Measurements from ENCODE around the gene NSUN2. TPM values are rescaled to one million over a fixed set of nuclear protein-coding genes. Genes with fewer than 3 reads are reported as not detected.

NSUN2 gene
- total and polyA plus RNA-seq, 9 donors, result 33.5 to 52.1 (median 39.3) TPM

DNA sequence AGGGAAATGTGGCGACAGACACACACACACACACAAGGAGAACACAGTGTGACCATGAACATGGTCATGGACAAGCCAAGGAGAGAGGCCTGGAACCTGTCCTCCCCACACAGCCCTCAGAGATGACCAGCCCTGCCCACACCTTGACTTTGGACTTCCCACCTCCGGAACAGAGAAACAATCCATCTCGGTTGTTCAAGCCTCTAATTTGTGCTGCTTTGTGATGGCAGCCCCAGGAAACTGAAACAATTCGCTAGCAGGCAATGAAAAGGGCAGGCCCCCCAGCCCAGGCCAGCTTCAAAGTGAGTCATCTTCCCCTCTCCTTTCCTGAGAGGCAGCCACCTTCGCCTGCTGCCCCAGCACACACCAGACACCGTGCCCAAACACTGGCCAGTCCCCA, 47.7 kb downstream of the NSUN2 start:
- TF ChIP-seq, protein P1, sequence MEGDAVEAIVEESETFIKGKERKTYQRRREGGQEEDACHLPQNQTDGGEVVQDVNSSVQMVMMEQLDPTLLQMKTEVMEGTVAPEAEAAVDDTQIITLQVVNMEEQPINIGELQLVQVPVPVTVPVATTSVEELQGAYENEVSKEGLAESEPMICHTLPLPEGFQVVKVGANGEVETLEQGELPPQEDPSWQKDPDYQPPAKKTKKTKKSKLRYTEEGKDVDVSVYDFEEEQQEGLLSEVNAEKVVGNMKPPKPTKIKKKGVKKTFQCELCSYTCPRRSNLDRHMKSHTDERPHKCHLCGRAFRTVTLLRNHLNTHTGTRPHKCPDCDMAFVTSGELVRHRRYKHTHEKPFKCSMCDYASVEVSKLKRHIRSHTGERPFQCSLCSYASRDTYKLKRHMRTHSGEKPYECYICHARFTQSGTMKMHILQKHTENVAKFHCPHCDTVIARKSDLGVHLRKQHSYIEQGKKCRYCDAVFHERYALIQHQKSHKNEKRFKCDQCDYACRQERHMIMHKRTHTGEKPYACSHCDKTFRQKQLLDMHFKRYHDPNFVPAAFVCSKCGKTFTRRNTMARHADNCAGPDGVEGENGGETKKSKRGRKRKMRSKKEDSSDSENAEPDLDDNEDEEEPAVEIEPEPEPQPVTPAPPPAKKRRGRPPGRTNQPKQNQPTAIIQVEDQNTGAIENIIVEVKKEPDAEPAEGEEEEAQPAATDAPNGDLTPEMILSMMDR (IDR thresholded peaks at IDR 0.05), result no peak
- TF ChIP-seq EP300 (IDR thresholded peaks at IDR 0.05) (no peak), POLR2A (IDR thresholded peaks at IDR 0.05) (no peak)
- WGBS, 3 donors, result 78 to 85% (median 84%) methylated on average over 6 of the region's 6 CpGs
- no peak overlapping the region for H3K27ac ChIP-seq
- peaks cover 9% of the 10 kb centered on the region for H3K4me1 ChIP-seq (ENCODE audit: insufficient read depth)
- H3K9me3 ChIP-seq, result no peaks in the 10 kb centered on the region
- intact Hi-C loops (cut with DNase I), result loop anchor here in 1 of 4 donors (10.0 kb wide), 1 partner anchor 200 kb away; no protein-coding TSS in a partner anchor
- no peaks in the 10 kb centered on the region for H3K27me3 ChIP-seq
- DNase-seq, result no peak
- H3K4me3 ChIP-seq, result no peak overlapping the region
- no peaks in the 10 kb centered on the region for H3K36me3 ChIP-seq

DNA sequence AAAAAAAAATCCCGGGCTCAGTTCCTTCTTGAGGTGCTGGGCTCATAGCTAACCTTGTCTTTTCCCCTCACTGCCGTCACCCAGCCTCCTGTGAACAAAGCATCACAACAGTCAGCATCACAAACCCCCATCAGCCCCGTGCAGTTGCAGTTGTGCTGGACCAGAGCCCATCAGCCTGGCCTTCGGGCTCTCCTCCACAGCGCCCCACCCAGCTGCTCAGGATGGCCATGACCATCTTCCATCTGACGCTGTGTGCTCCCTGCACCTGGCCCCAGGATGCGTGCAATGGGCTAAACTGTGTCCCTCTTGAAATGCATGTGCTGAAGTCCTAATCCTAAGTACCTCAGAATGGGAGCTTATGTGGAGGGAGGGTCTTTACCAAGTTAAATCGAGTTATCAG, 48.1 kb downstream of the NSUN2 start:
- no peak for DNase-seq
- H3K27me3 ChIP-seq, result no peaks in the 10 kb centered on the region
- WGBS, 3 donors, result 72 to 78% (median 77%) methylated on average over 8 of the region's 8 CpGs
- no peaks in the 10 kb centered on the region for H3K9me3 ChIP-seq
- H3K27ac ChIP-seq, result no peak overlapping the region
- H3K4me1 ChIP-seq (ENCODE audit: insufficient read depth), result peaks cover 9% of the 10 kb centered on the region
- H3K36me3 ChIP-seq, result no peaks in the 10 kb centered on the region
- TF ChIP-seq POLR2A (IDR thresholded peaks at IDR 0.05), result no peak
- H3K4me3 ChIP-seq, result no peak overlapping the region
- intact Hi-C loops (cut with DNase I), result loop anchor here in 1 of 4 donors (10.0 kb wide), 1 partner anchor 200 kb away; no protein-coding TSS in a partner anchor

DNA sequence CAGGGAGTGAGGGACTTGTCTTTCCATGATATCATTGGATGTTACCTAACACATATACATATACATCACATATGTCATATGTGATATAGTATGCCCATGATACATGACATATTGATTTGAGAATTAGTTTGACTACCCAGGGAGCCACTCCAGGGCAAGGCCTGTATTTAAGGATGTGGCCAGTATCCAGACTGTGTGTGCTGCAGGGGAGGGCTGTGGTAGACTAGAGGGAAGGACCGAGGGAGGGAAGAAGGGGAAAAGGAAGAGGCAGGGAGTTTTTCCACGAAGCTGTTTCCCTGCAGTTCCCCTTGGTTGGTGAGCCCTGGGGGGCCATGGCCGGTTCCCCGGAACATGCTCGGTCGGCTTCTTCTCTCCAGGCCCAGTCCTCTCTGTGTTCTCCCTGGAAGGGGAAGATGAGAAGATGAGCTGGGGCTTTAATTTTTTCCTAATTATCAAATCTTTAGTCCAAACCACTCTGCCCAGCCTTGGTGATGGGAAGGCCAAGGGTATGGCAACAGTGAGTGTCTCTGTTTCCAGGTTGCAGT, 48.7 kb downstream of the NSUN2 start:
- no peak overlapping the region for H3K4me3 ChIP-seq
- no peak for DNase-seq
- no peaks in the 10 kb centered on the region for H3K9me3 ChIP-seq
- peaks cover 9% of the 10 kb centered on the region for H3K4me1 ChIP-seq (ENCODE audit: insufficient read depth)
- no peaks in the 10 kb centered on the region for H3K36me3 ChIP-seq
- no peaks in the 10 kb centered on the region for H3K27me3 ChIP-seq
- TF ChIP-seq EP300 (IDR thresholded peaks at IDR 0.05) (no peak), POLR2A (IDR thresholded peaks at IDR 0.05) (no peak)
- TF ChIP-seq, protein P1 (IDR thresholded peaks at IDR 0.05), result no peak
- intact Hi-C loops (cut with DNase I), result loop anchor here in 1 of 4 donors (10.0 kb wide), 1 partner anchor 199 kb away; no protein-coding TSS in a partner anchor
- H3K27ac ChIP-seq, result peak overlapping the region in 1 of 2 donors; percentile 12
- 50 to 61% (median 56%) methylated on average over 6 of the region's 6 CpGs for WGBS, 3 donors

DNA sequence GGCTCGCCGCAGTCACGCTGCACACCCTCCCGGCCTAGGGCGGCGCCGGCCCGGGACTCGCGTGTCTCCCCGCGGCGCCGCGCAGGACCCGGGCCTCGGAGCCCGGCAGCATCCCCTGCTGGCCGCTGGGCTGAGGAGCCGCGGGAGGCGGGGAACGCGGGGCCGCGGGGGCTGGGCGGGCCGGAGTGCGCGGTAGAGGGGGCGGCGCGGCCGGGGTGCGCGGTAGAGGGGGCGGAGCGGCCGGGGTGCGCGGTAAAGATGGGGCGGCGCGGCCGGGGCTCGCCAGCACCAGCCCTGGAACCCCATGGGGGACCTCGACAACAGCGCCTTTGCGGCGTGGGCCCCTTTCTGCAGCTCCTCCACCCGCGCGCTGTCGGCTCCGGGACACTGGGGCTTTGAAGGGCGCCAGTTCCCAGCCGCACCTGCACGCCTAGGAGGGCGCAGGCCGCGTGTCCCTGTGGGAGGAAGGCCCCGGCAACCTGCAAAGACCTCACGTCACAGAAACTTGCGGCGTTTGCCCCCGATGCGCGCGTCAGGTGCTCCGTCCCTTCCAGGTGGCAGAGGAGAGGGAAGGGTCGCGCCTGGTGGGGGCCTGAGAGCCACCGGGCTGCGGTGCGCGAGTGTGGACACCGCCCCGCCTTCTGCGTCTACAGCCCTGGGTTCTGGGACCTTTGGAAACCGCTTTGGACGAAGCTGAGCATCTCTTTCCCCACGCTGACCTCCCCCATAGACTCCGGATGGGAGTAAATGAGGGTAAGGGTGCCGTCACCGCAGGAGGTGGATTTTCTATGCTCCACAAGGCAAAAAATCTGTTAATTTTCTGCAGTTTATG, 49.6 kb downstream of the NSUN2 start:
- Histone ChIP-seq H3K36me3 (no peaks in the 10 kb centered on the region), H3K4me1 (ENCODE audit: insufficient read depth) (peaks cover 9% of the 10 kb centered on the region), H3K9me3 (no peaks in the 10 kb centered on the region), H3K27me3 (no peaks in the 10 kb centered on the region), H3K27ac (peak overlapping the region in 1 of 2 donors; percentile 62), H3K4me3 (peak overlapping the region; percentile 36)
- DNase-seq, result peak; percentile 63 to 80 (median 69)
- no peak for TF ChIP-seq EP300 (IDR thresholded peaks at IDR 0.05)
- TF ChIP-seq, protein P1 (IDR thresholded peaks at IDR 0.05), result peak; percentile 30 to 71 (median 52)
- intact Hi-C loops (cut with DNase I), result loop anchor here in 1 of 4 donors (10.0 kb wide), 1 partner anchor 198 kb away; no protein-coding TSS in a partner anchor
- 2 to 4% (median 3%) methylated on average over 39 to 85 of the region's 85 CpGs for WGBS, 3 donors

All from ovary (tissue), 9 donors.